ENCODE results near the gene UBASH3B.

Gene UBASH3B

DNA sequence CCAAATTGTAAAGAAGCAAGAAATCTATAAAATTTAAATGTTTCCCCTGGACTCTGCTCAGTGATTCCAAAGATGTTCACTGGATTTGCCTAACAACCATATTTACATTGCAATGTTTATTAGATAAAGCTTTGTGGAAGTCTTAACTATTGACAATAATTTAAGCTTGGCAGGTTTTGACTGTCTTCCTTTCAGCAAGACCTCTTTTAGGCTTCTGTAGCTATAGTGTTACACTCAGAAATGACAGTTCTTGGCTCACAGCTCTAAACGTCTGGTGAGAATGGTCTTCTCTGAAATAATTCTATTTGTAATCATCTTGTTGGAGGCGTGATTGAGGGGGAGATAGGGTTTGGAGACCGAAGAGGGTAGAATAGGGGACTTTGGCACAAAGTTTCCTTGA lies 138.0 kb downstream of the UBASH3B start:
- H3K27ac ChIP-seq: no peak overlapping the region
- ChIA-PET CTCF (interaction anchor here (0.6 kb wide), 1 partner anchor 74 kb away, joined by 3 read pairs; no protein-coding TSS in a partner anchor), POLR2A (ENCODE audit: low non-redundant PET) (no interaction called here)
- TF ChIP-seq, protein P1, sequence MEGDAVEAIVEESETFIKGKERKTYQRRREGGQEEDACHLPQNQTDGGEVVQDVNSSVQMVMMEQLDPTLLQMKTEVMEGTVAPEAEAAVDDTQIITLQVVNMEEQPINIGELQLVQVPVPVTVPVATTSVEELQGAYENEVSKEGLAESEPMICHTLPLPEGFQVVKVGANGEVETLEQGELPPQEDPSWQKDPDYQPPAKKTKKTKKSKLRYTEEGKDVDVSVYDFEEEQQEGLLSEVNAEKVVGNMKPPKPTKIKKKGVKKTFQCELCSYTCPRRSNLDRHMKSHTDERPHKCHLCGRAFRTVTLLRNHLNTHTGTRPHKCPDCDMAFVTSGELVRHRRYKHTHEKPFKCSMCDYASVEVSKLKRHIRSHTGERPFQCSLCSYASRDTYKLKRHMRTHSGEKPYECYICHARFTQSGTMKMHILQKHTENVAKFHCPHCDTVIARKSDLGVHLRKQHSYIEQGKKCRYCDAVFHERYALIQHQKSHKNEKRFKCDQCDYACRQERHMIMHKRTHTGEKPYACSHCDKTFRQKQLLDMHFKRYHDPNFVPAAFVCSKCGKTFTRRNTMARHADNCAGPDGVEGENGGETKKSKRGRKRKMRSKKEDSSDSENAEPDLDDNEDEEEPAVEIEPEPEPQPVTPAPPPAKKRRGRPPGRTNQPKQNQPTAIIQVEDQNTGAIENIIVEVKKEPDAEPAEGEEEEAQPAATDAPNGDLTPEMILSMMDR (conservative IDR thresholded peaks at IDR 0.05; ENCODE audit: low read depth): no peak
- DNase-seq (ENCODE audit: low spot score): no peak

DNA sequence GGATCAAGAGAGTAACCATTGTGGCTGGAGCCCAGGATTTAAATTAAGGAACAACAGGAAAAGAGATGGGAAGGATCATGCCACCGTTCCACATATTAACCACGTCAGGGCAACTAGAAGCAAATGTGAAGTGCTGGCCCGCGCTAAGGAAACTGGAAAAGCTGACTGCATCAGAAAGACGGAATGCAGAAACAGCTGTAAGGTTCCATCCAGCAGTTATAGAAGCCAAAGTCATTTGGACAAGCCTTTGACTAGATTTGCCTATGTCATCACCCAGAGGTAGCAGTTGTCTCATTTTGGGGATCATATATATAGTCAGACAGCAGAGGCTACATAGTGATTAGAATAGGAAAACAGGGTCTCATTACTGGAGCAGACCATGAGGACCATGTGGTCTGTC lies 139.8 kb downstream of the UBASH3B start:
- TF ChIP-seq, protein P1 (conservative IDR thresholded peaks at IDR 0.05; ENCODE audit: low read depth): no peak
- POLR2A ChIA-PET (ENCODE audit: low non-redundant PET): no interaction called here
- no peak for DNase-seq (ENCODE audit: low spot score)
- CTCF ChIA-PET: interaction anchor here (0.5 to 1.7 kb wide), 5 partner anchors 13 to 425 kb away, joined by 4 to 5 read pairs (median 5); no protein-coding TSS in a partner anchor
- H3K27ac ChIP-seq: no peak overlapping the region

DNA sequence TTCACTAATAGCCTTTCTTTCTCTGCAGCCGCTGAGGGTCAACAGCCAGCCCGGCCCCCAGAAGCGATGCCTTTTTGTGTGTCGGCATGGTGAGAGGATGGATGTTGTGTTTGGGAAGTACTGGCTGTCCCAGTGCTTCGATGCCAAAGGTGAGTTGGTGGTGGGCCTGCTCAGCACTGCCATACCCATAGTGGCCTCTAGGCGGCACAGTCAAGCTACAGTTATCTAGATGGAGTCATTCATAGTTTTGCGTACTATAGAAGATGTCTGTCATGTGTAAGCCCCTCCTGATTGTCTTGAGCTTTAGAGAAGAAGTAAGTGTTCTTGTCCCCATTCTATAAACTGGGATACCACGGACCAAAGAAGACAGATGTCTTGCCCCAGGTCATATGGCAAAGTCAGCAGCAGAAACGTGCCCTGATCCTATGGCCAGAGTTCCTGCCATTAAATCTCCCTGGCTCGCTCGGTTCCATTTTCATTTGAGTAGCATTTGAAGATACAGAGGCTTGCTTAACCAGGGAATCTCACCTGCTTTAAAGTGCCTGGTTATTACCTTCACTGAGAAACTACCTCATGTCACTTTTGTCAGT lies 140.7 kb downstream of the UBASH3B start:
- ChIA-PET POLR2A (ENCODE audit: low non-redundant PET) (no interaction called here), CTCF (interaction anchor here (0.6 to 1.7 kb wide), 10 partner anchors 11 to 250 kb away, joined by 3 to 5 read pairs (median 4); no protein-coding TSS in a partner anchor)
- TF ChIP-seq, protein P1 (conservative IDR thresholded peaks at IDR 0.05; ENCODE audit: low read depth): peak; percentile 79
- no peak overlapping the region for H3K27ac ChIP-seq
- peak; percentile 36 for DNase-seq (ENCODE audit: low spot score)

DNA sequence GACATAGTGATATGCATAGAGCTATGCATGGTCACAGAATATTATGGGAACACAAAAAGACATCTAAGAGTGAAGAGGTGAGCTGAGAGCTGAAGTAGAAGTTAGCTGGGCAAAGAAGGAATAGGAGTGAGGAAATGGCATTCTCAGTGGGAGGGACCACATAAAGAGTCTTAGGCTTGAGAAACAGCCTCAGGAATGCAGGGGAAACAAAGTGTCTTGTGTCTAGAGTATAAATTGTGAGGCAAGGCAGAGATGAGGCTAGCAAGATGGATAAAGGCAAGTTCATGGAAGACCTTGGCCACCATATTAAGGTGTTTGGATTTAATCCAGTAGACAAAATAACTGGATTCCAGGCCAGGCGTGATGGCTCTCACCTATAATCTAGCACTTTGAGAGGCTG lies 142.1 kb downstream of the UBASH3B start:
- TF ChIP-seq, protein P1 (conservative IDR thresholded peaks at IDR 0.05; ENCODE audit: low read depth): no peak

DNA sequence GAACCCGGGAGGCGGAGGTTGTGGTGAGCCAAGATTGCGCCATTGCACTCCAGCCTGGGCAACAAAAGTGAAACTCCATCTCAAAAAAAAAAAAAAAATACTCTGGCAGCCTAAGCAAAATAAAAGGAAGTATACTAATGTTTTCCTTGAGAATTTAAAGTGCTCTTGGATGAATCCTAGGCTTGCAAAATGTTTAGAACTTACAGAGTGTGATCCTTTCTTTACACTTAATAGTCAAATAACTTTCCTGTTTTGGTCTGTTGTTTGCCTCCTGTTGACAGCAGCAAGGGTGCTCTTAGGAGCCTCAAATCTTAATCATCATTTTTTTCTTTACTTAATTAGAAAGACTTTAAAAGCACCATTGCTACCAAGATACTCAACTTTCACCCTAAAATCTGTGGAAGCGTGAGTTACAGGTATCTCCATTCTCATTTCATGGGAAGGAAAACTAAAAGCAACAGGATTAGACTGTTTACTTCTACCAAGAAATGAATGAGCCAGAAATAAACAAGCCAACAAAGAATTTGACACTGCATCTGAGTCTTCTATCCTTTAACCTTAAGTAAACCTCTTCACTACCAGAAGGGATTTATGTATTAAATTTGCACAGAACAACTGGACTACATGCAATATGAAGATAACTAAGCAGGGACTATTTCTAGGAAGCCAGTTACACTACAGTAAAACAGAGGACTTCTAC lies 144.0 kb downstream of the UBASH3B start:
- H3K27ac ChIP-seq: no peak overlapping the region
- TF ChIP-seq, protein P1 (conservative IDR thresholded peaks at IDR 0.05; ENCODE audit: low read depth): no peak
- ChIA-PET POLR2A (ENCODE audit: low non-redundant PET) (no interaction called here), CTCF (interaction anchor here (0.6 kb wide), 1 partner anchor 45 kb away, joined by 3 read pairs; no protein-coding TSS in a partner anchor)
- no peak for DNase-seq (ENCODE audit: low spot score)

More for the DNA sequence above, 142.1 kb downstream of the UBASH3B start:
- POLR2A ChIA-PET (ENCODE audit: low non-redundant PET): no interaction called here
- H3K27ac ChIP-seq: no peak overlapping the region
- DNase-seq (ENCODE audit: low spot score): no peak
- CTCF ChIA-PET: no interaction called here

DNA sequence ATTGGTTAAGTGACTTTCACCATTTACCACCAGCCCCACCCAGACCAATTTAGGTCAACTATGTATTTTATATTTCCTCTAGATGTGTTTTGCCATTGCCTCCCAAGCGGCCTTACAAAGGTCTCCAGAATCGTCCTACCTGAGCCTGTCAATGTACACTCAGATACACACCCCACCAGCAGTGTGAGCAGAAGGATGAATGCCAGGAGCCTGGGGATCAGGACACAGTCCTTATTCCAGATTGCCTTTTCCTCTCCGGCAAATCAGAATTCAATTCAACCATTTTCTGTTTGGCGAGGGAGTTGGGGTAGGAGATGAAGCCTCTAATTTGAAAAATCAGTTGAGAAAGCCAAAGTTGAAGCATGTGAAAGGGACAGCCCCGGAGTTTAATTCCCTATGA lies 147.4 kb downstream of the UBASH3B start:
- no peak for DNase-seq (ENCODE audit: low spot score)
- H3K27ac ChIP-seq: peak overlapping the region; percentile 96
- TF ChIP-seq, protein P1 (conservative IDR thresholded peaks at IDR 0.05; ENCODE audit: low read depth): no peak
- POLR2A ChIA-PET (ENCODE audit: low non-redundant PET): no interaction called here
- CTCF ChIA-PET: interaction anchor here (0.7 kb wide), 1 partner anchor 60 kb away, joined by 4 read pairs; no protein-coding TSS in a partner anchor
